Fibroblast of lung (primary cell): ENCODE data around the gene RAB20.

Source experiments
- EZH2 ChIP-seq: IDR thresholded peaks from 2 replicates; pipeline ENCODE4 v1.5.1; 2012; ENCODE audit warnings: low read length, control low read depth, mild to moderate bottlenecking; ENCODE audit errors: missing control alignments
- TF ChIP-seq, protein P1 (sequence below), 2 donors: IDR thresholded peaks in 1 of 2; conservative IDR thresholded peaks in 1 of 2; 1 replicate in 1 of 2; 2 replicates in 1 of 2; pipeline ENCODE4 v1.5.1; 2011 to 2012; ENCODE audit warnings: low read length in 2 of 2, control low read depth in 1 of 2, inconsistent platforms in 1 of 2, low read depth in 1 of 2, mild to moderate bottlenecking in 1 of 2

DNA sequence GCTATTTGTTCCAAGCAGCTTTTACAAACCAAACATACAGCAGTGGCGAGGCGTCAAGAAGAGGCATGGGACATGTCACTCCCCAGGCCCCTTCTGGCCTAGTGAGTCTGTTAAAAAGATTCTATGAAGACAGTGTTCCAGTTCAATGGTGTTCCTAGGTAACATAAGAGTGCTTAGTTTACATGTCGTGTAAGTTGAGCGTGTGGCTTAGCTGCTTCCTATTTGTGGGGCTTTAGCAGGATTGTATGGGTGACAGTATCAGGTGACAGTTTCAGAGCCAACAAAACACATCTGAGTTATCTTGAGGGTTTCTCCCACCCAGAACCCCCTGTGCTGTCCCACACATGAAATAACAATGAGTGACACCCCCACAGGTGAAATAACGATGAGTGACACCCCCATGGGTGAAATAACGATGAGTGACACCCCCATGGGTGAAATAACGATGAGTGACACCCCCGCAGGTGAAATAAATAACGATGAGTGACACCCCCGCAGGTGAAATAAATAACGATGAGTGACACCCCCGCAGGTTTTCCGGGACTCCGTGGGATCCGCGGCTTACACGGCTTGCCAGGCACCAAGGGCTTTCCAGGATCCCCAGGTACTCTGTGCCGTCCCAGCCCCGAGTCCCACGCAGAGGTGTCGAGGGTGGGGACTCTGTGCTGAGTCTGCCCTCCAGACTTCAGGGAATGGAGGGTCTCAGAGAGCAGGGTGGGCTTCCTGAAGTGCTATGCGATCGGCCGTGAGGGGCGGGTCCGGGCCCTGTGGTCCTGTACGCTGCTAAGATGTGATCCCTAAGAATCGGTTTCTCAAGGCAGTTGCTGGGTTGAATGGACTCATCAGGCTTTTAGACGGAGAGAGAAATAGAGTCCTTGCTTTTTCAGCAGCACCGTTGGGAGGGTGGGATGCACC, 68.6 kb downstream of the RAB20 start:
- TF ChIP-seq, protein P1, sequence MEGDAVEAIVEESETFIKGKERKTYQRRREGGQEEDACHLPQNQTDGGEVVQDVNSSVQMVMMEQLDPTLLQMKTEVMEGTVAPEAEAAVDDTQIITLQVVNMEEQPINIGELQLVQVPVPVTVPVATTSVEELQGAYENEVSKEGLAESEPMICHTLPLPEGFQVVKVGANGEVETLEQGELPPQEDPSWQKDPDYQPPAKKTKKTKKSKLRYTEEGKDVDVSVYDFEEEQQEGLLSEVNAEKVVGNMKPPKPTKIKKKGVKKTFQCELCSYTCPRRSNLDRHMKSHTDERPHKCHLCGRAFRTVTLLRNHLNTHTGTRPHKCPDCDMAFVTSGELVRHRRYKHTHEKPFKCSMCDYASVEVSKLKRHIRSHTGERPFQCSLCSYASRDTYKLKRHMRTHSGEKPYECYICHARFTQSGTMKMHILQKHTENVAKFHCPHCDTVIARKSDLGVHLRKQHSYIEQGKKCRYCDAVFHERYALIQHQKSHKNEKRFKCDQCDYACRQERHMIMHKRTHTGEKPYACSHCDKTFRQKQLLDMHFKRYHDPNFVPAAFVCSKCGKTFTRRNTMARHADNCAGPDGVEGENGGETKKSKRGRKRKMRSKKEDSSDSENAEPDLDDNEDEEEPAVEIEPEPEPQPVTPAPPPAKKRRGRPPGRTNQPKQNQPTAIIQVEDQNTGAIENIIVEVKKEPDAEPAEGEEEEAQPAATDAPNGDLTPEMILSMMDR (conservative IDR thresholded peaks at IDR 0.05 in 1 of 2, IDR thresholded peaks at IDR 0.05 in 1 of 2; ENCODE audit: low read depth in 1 of 2, low read length in 2 of 2) = no peak
- no peak for TF ChIP-seq EZH2
